A549 (cell line): ENCODE results near the gene NPAS1. TPM values are rescaled to one million over a fixed set of nuclear protein-coding genes. Genes with fewer than 3 reads are reported as not detected.

Experiments
- ATAC-seq, 2 experiments: fragments of 200-7000 bp in 1 of 2; fragments of >200 bp in 1 of 2; cut with Nextera tagmentation in 1 of 2; cut with Tn5 transposase in 1 of 2; 3 replicates each; pipeline versions ENCODE4 v1.8.0 to v1.9.1; 2018 to 2020; ENCODE audit warnings: mild to moderate bottlenecking in 1 of 2, moderate library complexity in 1 of 2
- CTCF ChIA-PET: fragments of 300-600 bp; sonication (Branson Sonifier 250); formaldehyde crosslinking; extraction: SDS; loops from one replicate; lab custom pipeline; 2021; ENCODE audit warnings: antibody characterized with exemption, inconsistent platforms; lab: Yijun Ruan, JAX
- POLR2A ChIA-PET: fragments of 350-600 bp; formaldehyde crosslinking; extraction: SDS; loops from one replicate; lab custom pipeline; 2021; ENCODE audit warnings: antibody characterized with exemption, inconsistent platforms; lab: Yijun Ruan, JAX
- DNase-seq, 2 experiments: peaks; one replicate each; pipeline versions ENCODE4 v3.0.0 to v3.0.0-alpha.2; 2011 to 2016; ENCODE audit warnings: low read depth in 1 of 2, low spot score in 1 of 2
- FAIRE-seq: peaks from 2 replicates; lab custom pipeline; 2011; peaks lifted over from hg19 to GRCh38; lab: Jason Lieb, UNC
- H3K27ac ChIP-seq, 2 experiments: fragments of >200 bp; sonication (Bioruptor Twin); formaldehyde crosslinking; 3 replicates each; pipeline ENCODE4 v1.5.1; 2016 to 2017
- H3K4me1 ChIP-seq: fragments of >200 bp; sonication (Bioruptor Twin); formaldehyde crosslinking; 3 replicates; pipeline ENCODE4 v1.6.1; 2016
- H3K4me2 ChIP-seq: fragments of >200 bp; sonication (Bioruptor Twin); formaldehyde crosslinking; 3 replicates; pipeline ENCODE4 v1.6.1; 2016
- H3K4me3 ChIP-seq: fragments of >200 bp; sonication (Bioruptor Twin); formaldehyde crosslinking; 3 replicates; pipeline ENCODE4 v1.5.1; 2016
- H3K9me3 ChIP-seq: fragments of >200 bp; sonication (Bioruptor Twin); formaldehyde crosslinking; 3 replicates; pipeline ENCODE4 v1.6.1; 2016
- BHLHE40 ChIP-seq: IDR thresholded peaks from 2 replicates; pipeline ENCODE4 v1.6.1; 2012; ENCODE audit warnings: low read depth, low read length, inconsistent platforms
- CHD2 ChIP-seq: fragments of 150-350 bp; IDR thresholded peaks from 2 replicates; pipeline ENCODE4 v1.6.1; 2014; ENCODE audit warnings: low read length; ENCODE audit not compliant: partially characterized antibody
- EP300 ChIP-seq, 2 experiments: fragments of >200 bp; sonication (Bioruptor Twin); formaldehyde crosslinking; IDR thresholded peaks; 2 replicates in 1 of 2; 3 replicates in 1 of 2; pipeline ENCODE4 v1.6.1; 2016 to 2017
- KDM5A ChIP-seq: fragments of 200-600 bp; sonication (generic); IDR thresholded peaks from 2 replicates; pipeline ENCODE4 v1.6.1; 2016; ENCODE audit warnings: antibody characterized with exemption, mild to moderate bottlenecking
- MAFK ChIP-seq: fragments of 450-650 bp; IDR thresholded peaks from 2 replicates; pipeline ENCODE4 v1.6.1; 2014; ENCODE audit not compliant: partially characterized antibody
- MAZ ChIP-seq: fragments of 150-350 bp; IDR thresholded peaks from 2 replicates; pipeline ENCODE4 v1.6.1; 2014; ENCODE audit warnings: antibody characterized with exemption, low read depth, low read length, borderline replicate concordance
- NFE2L2 ChIP-seq: fragments of 150-350 bp; conservative IDR thresholded peaks from 2 replicates; pipeline ENCODE4 v1.6.1; 2014; ENCODE audit warnings: low read length
- RCOR1 ChIP-seq: fragments of 150-350 bp; IDR thresholded peaks from 2 replicates; pipeline ENCODE4 v1.6.1; 2014; ENCODE audit warnings: antibody characterized with exemption, low read length, low read depth
- SREBF2 ChIP-seq: fragments of 450-650 bp; IDR thresholded peaks from 2 replicates; pipeline ENCODE4 v1.6.1; 2014; ENCODE audit warnings: mild to moderate bottlenecking, moderate library complexity
- TFCP2L1 ChIP-seq: fragments of 250-450 bp; sonication (Bioruptor Pico); IDR thresholded peaks from 2 replicates; pipeline ENCODE4 v1.5.0; 2021; ENCODE audit warnings: mild to moderate bottlenecking
- TP53 ChIP-seq: fragments of 250-450 bp; sonication (Bioruptor Pico); IDR thresholded peaks from 2 replicates; pipeline ENCODE4 v1.5.0; 2021; ENCODE audit warnings: mild to moderate bottlenecking, moderate library complexity
- ZFP36 ChIP-seq: fragments of 450-650 bp; IDR thresholded peaks from 2 replicates; pipeline ENCODE4 v1.6.1; 2014; ENCODE audit warnings: borderline replicate concordance; ENCODE audit not compliant: partially characterized antibody
- ZNF302 ChIP-seq: fragments of 250-450 bp; sonication (Bioruptor Pico); IDR thresholded peaks from 2 replicates; pipeline ENCODE4 v1.9.0; 2021; ENCODE audit warnings: inconsistent platforms, mild to moderate bottlenecking, moderate library complexity
- WGBS: methylation state at CpG from one replicate; pipeline ENCODE4 v1.1.6; 2017; ENCODE audit errors: missing lambda C conversion rate; 5-methylcytosine and 5-hydroxymethylcytosine counted together
- polyA plus RNA-seq, 4 experiments: library from polyadenylated mRNA; depleted of rRNA in 3 of 4; stranded (reverse); fragments of >200 nt; fragmentation: RNase III in 1 of 4; extraction: RNeasy Plus Mini Kit Qiagen cat#74134 plus additional on column Dnase treatment in 1 of 4; gene quantifications; 2 replicates in 3 of 4; 3 replicates in 1 of 4; pipeline ENCODE4 v1.2.3, GENCODE V29; 2011 to 2017
- TF ChIP-seq, protein P1 (sequence below): fragments of 150-350 bp; IDR thresholded peaks from 2 replicates; pipeline ENCODE4 v1.6.1; 2014; ENCODE audit warnings: low read depth, mild to moderate bottlenecking, low read length
- TF ChIP-seq, protein P2 (sequence below): IDR thresholded peaks from 2 replicates; pipeline ENCODE4 v1.6.1; 2012
- TF ChIP-seq, protein P3 (sequence below): fragments of 250-450 bp; sonication (Bioruptor Pico); IDR thresholded peaks from 2 replicates; pipeline ENCODE4 v1.5.0; 2021; ENCODE audit warnings: mild to moderate bottlenecking, moderate library complexity, borderline replicate concordance
- TF ChIP-seq, protein P4 (sequence below): fragments of 200-600 bp; sonication (generic); IDR thresholded peaks from 2 replicates; pipeline ENCODE4 v1.6.1; 2016; ENCODE audit warnings: antibody characterized with exemption, mild to moderate bottlenecking, moderate library complexity

NPAS1 gene
- polyA plus RNA-seq, 2 of the 4 experiments (the other 2 are of a cell fraction) = 1.5 to 2.3 TPM

DNA sequence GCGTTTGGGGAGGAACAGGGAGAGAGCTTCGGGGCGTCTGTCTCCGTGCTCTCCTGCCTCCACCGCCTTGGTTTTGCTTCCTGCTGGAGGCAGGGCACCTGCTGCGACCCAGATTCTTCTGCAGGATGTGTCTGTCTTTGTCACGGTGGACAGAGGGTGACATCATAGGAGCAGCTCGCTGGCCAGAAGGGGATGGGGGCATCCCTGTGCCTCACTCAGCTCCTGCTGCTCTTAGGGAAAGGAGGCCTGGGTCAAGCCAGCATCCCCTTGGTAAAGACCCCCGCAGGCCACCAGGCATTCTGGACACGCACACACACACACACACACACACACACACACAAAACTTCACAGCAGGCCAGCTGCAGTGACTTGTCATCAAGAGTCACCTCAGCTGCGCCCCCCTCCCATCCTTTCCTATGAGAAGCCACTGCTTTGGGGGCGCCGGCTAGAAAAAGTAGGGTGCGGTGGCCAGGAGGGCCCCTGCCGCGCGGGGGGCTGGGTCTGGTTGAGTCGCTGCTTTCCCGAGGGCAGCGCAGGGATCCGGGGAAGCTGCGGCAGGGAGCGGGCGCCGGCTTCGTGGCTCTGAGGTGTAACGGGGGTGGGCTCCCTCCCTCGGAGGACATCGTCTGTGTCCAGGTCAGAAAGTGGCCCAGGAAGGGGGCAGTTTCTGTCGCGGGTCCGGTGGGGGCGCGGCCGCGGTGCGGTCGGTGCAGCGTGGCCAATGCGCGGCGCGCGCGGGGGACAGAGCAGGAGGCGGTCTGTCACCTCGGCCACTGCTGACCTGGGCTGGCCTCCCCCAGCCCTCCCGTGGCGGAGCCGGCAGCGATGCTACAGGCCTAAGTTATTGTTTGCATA, 15.8 kb upstream of the NPAS1 start:
- POLR2A ChIA-PET = no interaction called here
- no peak overlapping the region for H3K27ac ChIP-seq
- peaks cover 4% of the 10 kb centered on the region; the same call in 1 of the 3 replicates for H3K4me1 ChIP-seq
- H3K9me3 ChIP-seq = no peaks in the 10 kb centered on the region
- CTCF ChIA-PET = interaction anchor here (0.6 to 10.3 kb wide), 12 partner anchors 9 to 332 kb away, joined by 3 to 156 read pairs (median 4); partner anchors contain the start of gene ARHGAP35
- WGBS = 87% methylated on average over 51 of the region's 51 CpGs
- TF ChIP-seq SREBF2 (no peak), TFCP2L1 (CRISPR knock-in tag) (no peak), MAFK (no peak), ZNF302 (CRISPR knock-in tag) (no peak), KDM5A (no peak), EP300 (IDR thresholded peaks at IDR 0.05) (no peak), TP53 (no peak), CHD2 (no peak), NFE2L2 (no peak), RCOR1 (no peak), MAZ (no peak), ZFP36 (no peak), BHLHE40 (no peak)
- TF ChIP-seq, protein P1, sequence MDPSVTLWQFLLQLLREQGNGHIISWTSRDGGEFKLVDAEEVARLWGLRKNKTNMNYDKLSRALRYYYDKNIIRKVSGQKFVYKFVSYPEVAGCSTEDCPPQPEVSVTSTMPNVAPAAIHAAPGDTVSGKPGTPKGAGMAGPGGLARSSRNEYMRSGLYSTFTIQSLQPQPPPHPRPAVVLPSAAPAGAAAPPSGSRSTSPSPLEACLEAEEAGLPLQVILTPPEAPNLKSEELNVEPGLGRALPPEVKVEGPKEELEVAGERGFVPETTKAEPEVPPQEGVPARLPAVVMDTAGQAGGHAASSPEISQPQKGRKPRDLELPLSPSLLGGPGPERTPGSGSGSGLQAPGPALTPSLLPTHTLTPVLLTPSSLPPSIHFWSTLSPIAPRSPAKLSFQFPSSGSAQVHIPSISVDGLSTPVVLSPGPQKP = no peak
- TF ChIP-seq, protein P2, sequence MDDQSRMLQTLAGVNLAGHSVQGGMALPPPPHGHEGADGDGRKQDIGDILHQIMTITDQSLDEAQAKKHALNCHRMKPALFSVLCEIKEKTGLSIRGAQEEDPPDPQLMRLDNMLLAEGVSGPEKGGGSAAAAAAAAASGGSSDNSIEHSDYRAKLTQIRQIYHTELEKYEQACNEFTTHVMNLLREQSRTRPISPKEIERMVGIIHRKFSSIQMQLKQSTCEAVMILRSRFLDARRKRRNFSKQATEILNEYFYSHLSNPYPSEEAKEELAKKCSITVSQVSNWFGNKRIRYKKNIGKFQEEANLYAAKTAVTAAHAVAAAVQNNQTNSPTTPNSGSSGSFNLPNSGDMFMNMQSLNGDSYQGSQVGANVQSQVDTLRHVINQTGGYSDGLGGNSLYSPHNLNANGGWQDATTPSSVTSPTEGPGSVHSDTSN = no peak
- TF ChIP-seq, protein P3, sequence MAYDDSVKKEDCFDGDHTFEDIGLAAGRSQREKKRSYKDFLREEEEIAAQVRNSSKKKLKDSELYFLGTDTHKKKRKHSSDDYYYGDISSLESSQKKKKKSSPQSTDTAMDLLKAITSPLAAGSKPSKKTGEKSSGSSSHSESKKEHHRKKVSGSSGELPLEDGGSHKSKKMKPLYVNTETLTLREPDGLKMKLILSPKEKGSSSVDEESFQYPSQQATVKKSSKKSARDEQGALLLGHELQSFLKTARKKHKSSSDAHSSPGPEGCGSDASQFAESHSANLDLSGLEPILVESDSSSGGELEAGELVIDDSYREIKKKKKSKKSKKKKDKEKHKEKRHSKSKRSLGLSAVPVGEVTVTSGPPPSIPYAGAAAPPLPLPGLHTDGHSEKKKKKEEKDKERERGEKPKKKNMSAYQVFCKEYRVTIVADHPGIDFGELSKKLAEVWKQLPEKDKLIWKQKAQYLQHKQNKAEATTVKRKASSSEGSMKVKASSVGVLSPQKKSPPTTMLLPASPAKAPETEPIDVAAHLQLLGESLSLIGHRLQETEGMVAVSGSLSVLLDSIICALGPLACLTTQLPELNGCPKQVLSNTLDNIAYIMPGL (CRISPR knock-in tag) = no peak
- TF ChIP-seq, protein P4, sequence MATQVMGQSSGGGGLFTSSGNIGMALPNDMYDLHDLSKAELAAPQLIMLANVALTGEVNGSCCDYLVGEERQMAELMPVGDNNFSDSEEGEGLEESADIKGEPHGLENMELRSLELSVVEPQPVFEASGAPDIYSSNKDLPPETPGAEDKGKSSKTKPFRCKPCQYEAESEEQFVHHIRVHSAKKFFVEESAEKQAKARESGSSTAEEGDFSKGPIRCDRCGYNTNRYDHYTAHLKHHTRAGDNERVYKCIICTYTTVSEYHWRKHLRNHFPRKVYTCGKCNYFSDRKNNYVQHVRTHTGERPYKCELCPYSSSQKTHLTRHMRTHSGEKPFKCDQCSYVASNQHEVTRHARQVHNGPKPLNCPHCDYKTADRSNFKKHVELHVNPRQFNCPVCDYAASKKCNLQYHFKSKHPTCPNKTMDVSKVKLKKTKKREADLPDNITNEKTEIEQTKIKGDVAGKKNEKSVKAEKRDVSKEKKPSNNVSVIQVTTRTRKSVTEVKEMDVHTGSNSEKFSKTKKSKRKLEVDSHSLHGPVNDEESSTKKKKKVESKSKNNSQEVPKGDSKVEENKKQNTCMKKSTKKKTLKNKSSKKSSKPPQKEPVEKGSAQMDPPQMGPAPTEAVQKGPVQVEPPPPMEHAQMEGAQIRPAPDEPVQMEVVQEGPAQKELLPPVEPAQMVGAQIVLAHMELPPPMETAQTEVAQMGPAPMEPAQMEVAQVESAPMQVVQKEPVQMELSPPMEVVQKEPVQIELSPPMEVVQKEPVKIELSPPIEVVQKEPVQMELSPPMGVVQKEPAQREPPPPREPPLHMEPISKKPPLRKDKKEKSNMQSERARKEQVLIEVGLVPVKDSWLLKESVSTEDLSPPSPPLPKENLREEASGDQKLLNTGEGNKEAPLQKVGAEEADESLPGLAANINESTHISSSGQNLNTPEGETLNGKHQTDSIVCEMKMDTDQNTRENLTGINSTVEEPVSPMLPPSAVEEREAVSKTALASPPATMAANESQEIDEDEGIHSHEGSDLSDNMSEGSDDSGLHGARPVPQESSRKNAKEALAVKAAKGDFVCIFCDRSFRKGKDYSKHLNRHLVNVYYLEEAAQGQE = no peak
- ATAC-seq (no peak), DNase-seq (no peak), FAIRE-seq (no peak)
- H3K4me3 ChIP-seq = no peak overlapping the region
- no peak overlapping the region for H3K4me2 ChIP-seq
